ENCODE measurements around the gene NKX1-2.

Gene NKX1-2

GRCh38 chr10:124414076-124414475 is 35.8 kb downstream of the NKX1-2 start:
- no peak for FAIRE-seq

GRCh38 chr10:124409696-124410095 is 40.1 kb downstream of the NKX1-2 start:
- no peak for FAIRE-seq

GRCh38 chr10:124408357-124408756 is 41.5 kb downstream of the NKX1-2 start:
- no peak for FAIRE-seq

- no peak for FAIRE-seq
Observed at GRCh38 chr10:124407456-124407855, 42.4 kb downstream of the NKX1-2 start.

- no peak for FAIRE-seq
Observed at GRCh38 chr10:124403548-124403947, 46.3 kb downstream of the NKX1-2 start.

GRCh38 chr10:124402273-124402672 is 47.6 kb downstream of the NKX1-2 start:
- no peak for FAIRE-seq

- FAIRE-seq = no peak
Observed at GRCh38 chr10:124401633-124402032, 48.2 kb downstream of the NKX1-2 start.

Data from colon (tissue), 2 donors.